ENCODE data around the gene CTIF. TPM values are rescaled to one million over a fixed set of nuclear protein-coding genes. Genes with fewer than 3 reads are reported as not detected.

The CTIF gene
- total RNA-seq, 2 experiments from 2014 or later = 0.06 to 0.38 TPM

GRCh38 chr18:48613589-48614404 lies 75.0 kb downstream of the CTIF start:
- no peaks in the 10 kb centered on the region for H3K4me1 ChIP-seq (ENCODE audit: insufficient read depth, low read length, poor library complexity, severe bottlenecking)
- H3K4me3 ChIP-seq (ENCODE audit: low read depth, low read length, poor library complexity, severe bottlenecking) = no peak overlapping the region
- no peak for DNase-seq (ENCODE audit: low spot score)
- intact Hi-C loops (cut with micrococcal nuclease; ENCODE audit: unreplicated experiment) = no loop called here
- H2AFZ ChIP-seq (ENCODE audit: low read length) = no peak overlapping the region
- H3K27ac ChIP-seq (ENCODE audit: low read depth, low read length, poor library complexity, severe bottlenecking) = no peak overlapping the region
- no peaks in the 10 kb centered on the region for H4K20me1 ChIP-seq (ENCODE audit: insufficient read depth, low read length)
- BruUV-seq (replicated peaks) = no TSS peak
- H3K4me2 ChIP-seq (ENCODE audit: low read length) = no peak overlapping the region
- TF ChIP-seq CTCF (conservative IDR thresholded peaks at IDR 0.05; ENCODE audit: low read length) (no peak), EZH2phosphoT487 (IDR thresholded peaks at IDR 0.05; ENCODE audit: borderline replicate concordance, low read depth, low read length) (no peak)
- no peaks in the 10 kb centered on the region for H3K36me3 ChIP-seq (ENCODE audit: insufficient read depth, low read length)
- no peaks in the 10 kb centered on the region for H3K9me3 ChIP-seq (ENCODE audit: low read length)
- ChIA-PET POLR2A (no interaction called here), CTCF (ENCODE audit: unreplicated experiment) (no interaction called here)
- no peaks in the 10 kb centered on the region for H3K9me2 ChIP-seq (ENCODE audit: insufficient read depth, low read length)
- no peaks in the 10 kb centered on the region for H3K79me2 ChIP-seq (ENCODE audit: insufficient read depth, low read depth, low read length)

- Histone ChIP-seq H3K36me3 (ENCODE audit: insufficient read depth, low read length) (no peaks in the 10 kb centered on the region), H2AFZ (ENCODE audit: low read length) (no peak overlapping the region), H3K79me2 (ENCODE audit: insufficient read depth, low read depth, low read length) (no peaks in the 10 kb centered on the region), H3K4me1 (ENCODE audit: insufficient read depth, low read length, poor library complexity, severe bottlenecking) (peaks cover 8% of the 10 kb centered on the region), H4K20me1 (ENCODE audit: insufficient read depth, low read length) (no peaks in the 10 kb centered on the region), H3K4me2 (ENCODE audit: low read length) (no peak overlapping the region), H3K27ac (ENCODE audit: low read depth, low read length, poor library complexity, severe bottlenecking) (no peak overlapping the region), H3K9me2 (ENCODE audit: insufficient read depth, low read length) (no peaks in the 10 kb centered on the region), H3K4me3 (ENCODE audit: low read depth, low read length, poor library complexity, severe bottlenecking) (no peak overlapping the region), H3K9me3 (ENCODE audit: low read length) (no peaks in the 10 kb centered on the region)
- ChIA-PET CTCF (ENCODE audit: unreplicated experiment) (no interaction called here), POLR2A (interaction anchor here (0.6 kb wide), 1 partner anchor 7 kb away, joined by 3 read pairs; no protein-coding TSS in a partner anchor)
- BruUV-seq (replicated peaks) = no TSS peak
- DNase-seq (ENCODE audit: low spot score) = no peak
- intact Hi-C loops (cut with micrococcal nuclease; ENCODE audit: unreplicated experiment) = no loop called here
- TF ChIP-seq CTCF (conservative IDR thresholded peaks at IDR 0.05; ENCODE audit: low read length) (no peak), EZH2phosphoT487 (IDR thresholded peaks at IDR 0.05; ENCODE audit: borderline replicate concordance, low read depth, low read length) (no peak)
Measured at GRCh38 chr18:48615566-48616401, 77.0 kb downstream of the CTIF start.

All from OCI-LY7 (cell line).